GM19023 (cell line): ENCODE results near the gene DEPDC4.
A peak's percentile ranks its signal among the peaks of the same experiment; 100 is the strongest.
"Not testable (repeated sequence)": the region's sequence is repeated elsewhere in the genome, so short reads cannot be mapped to it uniquely, and the experiment has no call there.

Experiments used
- ATAC-seq: cut with Tn5 transposase; IDR thresholded peaks from one replicate; pipeline ENCODE4 v1.9.1; 2021; ENCODE audit warnings: mild to moderate bottlenecking, moderate library complexity; ENCODE audit not compliant: unreplicated experiment

DEPDC4 gene

DNA sequence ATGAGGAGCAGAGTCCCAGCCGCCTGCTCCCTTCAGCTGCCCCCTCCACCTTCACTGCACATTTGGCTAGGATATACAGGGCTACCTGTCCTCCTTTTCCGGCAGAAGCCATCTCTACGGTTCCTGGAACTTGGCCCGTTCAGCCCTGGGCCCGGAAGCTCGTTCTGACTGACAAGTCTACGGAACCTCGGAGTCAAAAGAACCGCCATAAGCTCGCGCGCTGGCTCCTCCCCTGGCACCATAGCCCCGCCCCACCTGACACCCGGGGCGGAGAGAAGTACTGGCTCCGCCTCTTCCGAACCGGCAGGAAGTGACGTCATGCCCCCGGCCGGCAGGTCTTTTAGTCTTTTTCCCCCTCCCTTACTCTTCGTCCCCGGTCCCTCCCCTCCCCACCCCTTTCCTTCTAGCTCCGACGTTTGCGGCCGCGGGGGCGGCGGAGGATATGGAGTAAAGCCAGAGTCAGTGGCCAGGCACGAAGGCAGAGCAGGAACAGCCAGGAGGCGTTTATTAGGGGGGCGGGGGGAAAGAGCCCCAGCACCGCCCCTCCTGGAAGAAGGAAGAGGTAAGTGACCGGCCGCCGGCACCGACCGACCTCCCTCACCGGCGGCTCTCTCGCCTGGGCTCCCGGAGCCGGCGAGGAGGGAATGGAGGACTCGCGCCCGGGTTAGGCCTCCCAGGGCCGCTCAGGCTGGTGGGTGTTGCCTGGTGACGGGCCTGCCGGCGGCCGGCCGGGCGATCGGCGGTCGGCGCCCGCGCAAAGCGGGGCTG is at the start of gene DEPDC4, which contains the start of gene SCYL2:
Gene DEPDC4 (minus strand): TSS at position 245 of the 768 bp plus-strand sequence. CDS start 3 bp downstream, at position 242.
Gene SCYL2 (plus strand): TSS at position 343 of the 768 bp plus-strand sequence. CDS start 15,794 bp downstream, outside the sequence.
- peak; percentile 91 for ATAC-seq

DNA sequence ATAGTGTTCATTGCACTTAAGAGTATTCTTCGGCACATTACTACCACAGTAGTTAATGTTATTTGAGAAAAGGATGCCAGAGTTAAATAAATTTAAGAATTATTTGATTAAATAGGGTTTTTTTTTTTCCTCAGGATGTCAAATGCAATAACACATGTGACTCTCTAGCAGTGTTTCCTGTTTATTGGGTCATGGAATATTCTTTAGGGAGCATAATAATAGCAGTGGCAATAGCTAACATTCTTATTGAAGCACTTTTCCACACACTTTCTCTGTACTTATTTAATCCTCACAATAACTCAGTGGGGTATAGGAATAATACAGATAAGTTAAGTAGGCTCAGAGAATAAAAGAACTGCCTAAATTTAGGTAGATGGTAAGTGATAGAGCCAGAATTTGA is 44.4 kb upstream of the DEPDC4 start:
- ATAC-seq, result no peak

DNA sequence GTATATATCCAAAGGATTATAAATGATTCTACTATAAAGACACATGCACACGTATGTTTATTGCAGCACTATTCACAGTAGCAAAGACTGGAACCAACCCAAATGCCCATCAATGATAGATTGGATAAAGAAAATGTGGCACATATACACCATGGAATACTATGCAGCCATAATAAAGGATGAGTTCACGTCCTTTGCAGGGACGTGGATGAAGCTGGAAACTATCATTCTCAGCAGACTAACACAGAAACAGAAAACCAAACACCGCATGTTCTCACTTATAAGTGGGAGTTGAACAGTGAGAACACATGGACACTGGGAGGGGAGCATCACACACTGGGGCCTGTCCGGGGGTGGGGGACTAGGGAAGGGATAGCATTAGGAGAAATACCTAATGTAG is 41.3 kb upstream of the DEPDC4 start:
- not testable (repeated sequence) for ATAC-seq

DNA sequence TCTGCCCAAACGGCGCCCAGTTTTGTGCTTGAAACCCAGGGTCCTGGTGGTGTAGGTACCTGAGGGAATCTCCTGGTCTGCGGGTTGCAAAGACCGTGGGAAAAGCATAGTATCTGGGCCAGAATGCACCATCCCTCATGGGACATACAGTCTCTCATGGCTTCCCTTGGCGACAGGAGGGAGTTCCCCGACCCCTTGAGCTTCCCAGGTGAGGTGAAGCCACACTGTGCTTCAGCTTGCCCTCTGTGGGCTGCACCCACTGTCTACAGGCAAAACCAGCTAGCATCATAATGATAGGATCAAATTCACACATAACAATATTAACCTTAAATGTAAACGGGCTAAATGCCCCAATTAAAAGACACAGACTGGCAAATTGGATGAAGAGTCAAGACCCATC is 37.5 kb upstream of the DEPDC4 start:
- ATAC-seq, result not testable (repeated sequence)

DNA sequence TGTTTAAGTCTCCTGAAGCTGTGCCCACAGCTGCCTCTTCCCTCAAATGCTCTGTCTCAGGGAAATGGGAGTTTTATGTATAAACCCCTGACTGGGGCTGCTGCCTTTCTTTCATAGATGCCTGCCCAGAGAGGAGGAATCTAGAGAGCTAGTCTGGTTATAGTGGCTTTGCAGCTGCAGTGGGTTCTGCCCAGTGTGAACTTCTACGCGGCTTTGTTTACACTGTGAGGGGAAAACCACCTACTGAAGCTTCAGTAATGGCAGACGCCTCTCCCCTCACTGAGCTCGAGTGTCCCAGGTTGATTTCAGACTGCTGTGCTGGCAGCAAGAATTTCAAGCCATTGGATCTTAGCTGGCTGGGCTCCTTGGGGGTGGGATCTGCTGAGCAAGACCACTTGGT is 37.0 kb upstream of the DEPDC4 start:
- ATAC-seq, result no peak

DNA sequence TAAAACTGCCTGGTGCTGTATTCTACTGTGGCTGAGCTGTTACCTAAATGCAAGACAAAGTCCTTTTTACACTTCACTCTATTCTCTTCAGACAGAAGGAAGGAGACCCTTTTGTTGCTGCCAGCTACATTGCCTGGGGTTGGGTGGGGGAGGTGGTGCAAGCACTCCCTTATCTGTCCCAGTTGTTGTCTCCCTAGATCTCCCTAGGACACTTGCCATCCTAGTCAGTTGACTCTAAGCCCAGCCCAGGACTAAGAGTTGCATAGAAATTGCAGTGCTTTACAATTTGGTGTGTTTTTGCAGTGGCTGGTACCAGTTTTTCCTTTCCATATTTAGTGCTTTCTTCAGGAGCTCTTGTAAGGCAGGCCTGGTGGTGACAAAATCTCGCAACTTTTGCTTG is 35.2 kb upstream of the DEPDC4 start:
- no peak for ATAC-seq

DNA sequence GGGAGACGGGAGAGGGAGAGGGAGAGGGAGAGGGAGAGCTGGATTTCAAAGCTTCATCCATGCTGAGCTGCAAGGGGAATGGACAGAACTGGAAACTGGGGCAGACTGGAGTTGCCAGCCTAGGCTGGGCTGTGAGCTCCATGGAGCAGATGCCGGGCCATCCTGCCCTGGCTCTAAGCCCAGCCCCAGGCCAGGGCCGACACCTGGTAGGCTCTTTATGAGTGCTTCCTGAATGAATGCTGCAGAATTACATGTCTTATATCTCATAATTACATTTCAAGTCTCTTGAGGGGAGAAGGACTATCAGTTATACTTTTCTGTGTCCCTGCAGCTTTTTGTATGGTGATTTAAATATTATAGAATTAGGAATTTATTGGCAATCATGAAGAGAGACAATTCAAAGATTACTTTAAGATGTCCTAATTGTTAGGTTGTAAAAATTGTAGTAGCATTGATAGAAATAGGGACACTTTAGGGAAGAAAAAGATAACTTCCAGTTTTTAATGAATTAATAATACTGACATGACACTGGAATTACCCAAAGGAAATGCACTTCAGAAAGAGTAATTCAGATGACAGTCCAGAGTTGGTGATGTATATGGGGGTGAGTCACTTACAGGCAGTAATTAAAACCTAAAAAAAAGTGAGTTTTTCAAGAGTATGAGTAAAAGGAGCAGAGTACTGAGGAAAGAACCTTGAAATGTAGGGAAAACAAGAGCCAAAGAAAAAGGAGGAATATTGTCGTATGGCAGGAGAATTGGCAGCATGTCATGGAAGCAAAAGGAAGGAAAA is 29.1 kb upstream of the DEPDC4 start:
- ATAC-seq, result no peak

DNA sequence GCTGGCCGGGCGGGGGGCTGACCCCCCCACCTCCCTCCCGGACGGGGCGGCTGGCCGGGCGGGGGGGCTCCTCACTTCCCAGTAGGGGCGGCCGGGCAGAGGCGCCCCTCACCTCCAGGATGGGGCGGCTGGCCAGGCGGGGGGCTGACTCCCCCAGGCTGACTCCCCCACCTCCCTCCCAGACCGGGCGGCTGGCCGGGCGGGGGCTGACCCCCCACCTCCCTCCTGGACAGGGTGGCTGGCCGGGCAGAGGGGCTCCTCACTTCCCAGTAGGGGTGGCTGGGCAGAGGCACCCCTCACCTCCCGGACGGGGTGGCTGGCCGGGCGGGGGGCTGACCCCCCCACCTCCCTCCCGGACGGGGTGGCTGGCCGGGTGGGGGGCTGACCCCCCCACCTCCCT is 27.5 kb upstream of the DEPDC4 start:
- ATAC-seq, result not testable (repeated sequence)

DNA sequence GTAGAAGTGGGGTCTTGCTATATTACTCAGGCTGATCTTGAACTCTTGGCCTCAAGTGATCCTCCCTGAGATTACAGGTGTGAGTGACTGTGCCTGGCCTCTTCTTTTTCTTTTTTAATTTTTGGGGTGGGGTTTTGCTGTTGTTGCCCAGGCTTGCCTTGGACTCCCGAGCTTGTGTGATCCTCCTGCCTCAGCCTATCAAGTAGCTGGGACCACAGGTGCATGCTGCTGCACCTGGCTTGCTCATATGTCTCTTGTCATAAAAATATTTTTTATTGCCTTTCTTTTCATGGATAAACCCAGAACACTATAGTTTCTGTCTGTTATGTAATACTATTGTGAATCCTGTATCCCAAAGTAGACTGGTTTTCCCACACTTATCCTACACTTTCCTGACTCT is 26.1 kb upstream of the DEPDC4 start:
- ATAC-seq, result no peak

DNA sequence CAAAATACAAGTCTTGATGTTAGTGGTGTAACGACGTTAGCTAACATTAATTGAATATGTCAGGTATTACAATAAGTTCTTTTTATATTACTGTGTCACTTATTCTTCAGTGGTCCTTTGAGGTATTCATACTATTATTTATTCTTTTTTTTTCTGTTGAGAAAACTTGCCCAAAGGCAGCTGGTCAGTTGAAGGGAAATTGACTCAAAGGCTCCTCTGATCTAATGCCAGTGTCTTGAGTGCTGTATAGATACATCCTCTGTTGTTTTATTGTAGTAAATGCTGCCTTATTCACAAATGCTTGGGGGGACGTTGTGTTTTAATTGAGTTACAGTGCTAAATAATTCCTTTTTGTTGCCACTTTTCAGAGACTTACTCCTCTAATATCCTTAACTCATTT is 23.1 kb upstream of the DEPDC4 start:
- no peak for ATAC-seq

DNA sequence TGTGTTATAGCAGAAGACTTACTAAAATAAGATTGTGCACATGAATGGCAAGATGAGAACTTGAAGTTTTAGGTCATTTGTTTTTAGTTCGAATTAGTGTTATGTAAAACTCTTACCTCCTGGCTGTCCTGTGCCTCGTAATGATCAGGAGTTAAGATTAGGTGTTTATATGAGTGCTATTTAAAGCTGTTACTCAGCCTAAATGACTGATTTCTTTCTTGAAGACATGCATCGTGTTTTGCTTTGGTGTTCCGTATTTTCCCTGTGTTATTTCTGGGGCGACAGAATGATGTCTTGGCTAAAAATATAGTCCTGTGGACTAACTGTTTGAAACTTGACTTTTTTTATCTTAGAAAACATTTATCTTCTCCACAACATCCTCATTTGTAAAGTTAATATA is 22.2 kb upstream of the DEPDC4 start:
- no peak for ATAC-seq

DNA sequence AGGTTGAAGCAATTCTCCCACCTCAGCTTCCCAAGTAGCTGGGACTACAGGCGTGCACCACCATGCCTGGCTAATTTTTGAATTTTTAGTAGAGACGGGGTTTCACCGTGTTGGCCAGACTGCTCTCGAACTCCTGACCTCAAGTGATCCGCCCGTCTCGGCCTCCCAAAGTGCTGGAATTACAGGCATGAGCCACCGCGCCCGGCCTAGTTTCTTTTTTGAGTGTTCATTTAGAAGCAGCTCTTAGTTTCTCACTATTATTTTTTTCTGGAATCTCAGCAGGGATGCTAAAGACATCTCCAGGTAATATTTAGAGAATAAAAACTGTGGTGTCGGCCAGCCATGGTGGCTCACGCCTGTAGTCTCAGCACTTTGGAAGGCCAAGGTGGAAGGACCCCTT is 17.7 kb upstream of the DEPDC4 start:
- not testable (repeated sequence) for ATAC-seq

DNA sequence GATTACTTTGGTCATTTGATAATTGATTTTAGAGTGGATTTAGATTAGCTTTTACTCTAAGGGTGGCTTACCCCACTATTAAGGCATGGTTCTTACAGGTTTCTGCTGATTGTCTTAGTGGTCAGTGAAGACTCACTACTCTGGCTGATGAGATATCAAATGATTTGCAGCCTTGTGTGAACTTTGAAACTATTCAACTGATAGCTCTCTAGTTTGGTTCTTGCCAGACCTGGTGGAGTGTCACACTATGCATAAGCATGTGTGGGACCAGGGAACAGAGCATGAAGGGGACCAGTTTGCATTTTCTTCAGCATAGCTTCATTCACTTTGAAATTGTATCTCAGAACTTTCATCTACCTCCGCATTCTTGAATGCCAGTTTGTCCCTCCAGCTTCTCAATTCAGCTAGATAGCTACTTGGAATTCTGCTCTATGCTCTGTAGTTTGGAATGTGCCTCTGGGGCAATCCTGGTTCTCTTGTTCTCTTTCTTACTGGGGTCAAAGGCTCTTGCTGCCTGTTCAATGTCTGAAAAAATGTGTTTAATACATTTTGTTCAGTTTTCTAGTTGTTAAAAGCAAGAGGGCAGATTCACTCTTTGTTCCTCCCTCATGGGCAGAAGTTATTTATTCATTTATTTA is 12.8 kb upstream of the DEPDC4 start:
- no peak for ATAC-seq

DNA sequence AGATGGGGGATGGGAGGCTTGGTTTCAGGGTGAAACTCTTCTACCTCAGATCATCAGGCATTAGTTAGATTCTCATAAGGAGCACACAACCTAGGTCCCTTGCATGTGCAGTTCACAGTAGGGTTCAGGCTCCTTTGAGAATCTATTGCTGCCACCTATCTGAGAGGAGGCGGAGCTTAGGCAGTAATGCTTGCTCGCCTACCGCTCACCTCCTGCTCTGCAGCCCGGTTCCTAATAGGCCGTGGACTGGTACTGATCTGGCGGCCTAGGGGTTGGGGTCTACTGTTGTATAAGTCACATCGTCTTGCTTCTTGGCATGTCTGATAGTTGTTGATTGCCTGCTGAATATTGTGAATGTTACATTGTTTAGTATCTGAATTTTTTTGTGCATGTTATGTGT is 12.3 kb upstream of the DEPDC4 start:
- ATAC-seq, result no peak

DNA sequence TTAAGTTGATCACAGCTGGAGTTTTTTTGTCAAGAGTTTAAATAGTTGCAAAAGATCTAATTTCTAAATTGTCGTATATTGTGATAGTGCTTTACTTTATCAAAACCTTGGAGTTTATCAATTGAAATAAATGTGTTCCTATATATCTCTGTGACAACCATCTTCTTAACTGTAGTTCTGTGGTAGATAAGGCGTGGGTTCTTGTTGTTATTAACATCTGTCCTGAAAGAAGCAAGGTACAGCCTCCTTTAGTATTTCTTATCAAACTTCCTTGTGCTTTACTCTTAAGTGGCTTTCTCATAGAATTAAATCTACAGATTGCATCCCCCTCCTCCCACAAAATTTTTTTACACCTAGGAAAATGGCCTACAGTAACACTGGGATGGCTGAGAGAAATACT is 7.4 kb upstream of the DEPDC4 start:
- ATAC-seq, result no peak

DNA sequence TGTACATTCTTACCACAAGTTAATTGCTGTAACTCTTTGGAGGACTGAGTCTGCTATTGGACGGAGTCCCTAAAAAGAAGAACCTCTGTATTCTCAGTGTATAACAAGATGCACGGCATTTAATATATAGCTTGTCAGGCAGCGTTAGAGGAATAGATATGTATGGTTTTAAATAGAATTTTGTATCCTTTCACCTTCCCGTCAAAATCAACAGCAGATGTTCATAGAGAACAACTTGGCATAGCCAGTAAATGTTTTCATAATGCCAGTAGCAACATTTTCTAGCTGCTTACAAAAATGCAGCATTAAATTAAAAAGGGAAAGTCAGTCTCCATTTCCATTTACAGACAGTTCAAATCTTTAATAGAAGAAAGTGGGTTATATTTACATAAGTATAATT is 6.9 kb upstream of the DEPDC4 start:
- ATAC-seq, result no peak

DNA sequence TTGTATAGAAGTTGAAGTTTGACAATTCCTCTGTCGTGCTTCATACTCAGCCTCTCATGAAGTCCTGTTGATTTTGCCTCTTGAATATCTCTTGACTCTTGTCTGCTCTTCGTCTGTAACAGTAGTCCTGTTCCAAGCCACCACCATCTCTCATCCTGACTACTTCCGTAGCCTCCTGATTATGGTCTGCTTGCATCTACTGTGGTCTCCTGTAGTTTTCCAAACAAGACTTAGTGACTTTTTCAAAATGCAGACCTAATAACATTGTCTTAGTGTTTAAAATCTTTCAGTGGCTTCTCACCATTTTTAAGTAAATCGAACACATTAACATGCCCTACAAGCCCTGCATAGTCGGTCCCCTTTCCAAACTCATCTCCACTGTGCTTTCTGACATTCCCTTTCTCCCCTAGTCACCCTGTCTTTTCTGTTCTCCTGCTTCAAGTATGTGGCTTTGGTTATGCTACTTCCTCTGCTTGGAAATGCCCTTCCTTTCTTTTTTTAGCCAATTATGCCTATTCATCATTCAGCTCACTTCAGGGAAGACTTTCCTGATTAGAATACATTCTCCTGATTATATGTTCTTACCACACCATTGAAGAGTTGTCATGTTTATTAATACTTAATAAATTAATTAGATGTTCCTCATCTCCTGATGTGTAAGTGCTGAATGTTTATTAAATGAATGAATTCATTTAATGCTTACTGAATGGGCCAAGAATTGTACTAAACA is 2.1 kb upstream of the DEPDC4 start:
- ATAC-seq, result no peak

DNA sequence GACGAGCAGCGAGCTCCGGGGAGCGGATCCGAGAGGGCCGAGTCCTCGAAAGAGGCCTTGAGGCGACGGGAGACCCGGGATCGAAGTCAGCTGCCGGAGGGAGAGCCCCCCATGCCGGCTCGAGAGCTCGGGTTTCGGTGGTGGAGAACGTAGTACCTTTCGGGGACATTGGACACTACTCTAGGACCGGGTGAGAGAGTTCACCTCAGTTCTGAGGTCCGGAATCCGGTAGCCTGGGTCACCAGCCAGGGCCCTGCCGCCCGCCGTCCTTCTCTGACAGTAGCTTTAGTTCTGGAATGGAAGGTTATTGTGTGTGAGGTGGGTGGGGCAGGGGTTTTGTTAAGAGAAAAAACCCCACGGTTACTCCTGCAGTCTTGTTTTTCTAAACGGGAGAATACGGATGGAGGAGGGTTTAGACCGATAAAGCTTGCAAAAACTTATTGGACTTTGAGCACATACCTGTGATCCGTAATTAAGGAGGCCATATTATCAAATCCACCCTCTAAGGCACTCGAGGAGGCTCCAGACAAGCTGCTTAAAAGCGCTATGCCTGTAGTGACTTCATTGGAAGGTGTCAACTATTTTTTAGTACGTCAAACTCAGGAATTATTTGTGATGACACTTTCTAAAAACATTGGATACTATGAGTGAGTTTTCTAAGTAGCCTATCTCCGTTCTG is 863 bp upstream of the DEPDC4 start:
- ATAC-seq, result peak; percentile 15

DNA sequence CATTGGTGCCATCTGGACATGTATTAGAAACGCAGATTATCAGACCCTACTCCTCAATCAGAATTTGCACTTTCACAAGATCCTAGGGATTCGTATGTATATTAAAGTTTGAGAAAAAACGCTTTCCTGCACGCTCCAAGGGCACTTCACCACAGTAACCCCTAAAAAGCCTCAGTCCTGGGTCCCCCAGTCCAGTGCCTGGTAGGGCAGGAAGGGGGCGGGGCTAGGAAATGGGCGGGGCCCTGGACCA is 369 bp downstream of the DEPDC4 start:
- peak; percentile 85 for ATAC-seq

DNA sequence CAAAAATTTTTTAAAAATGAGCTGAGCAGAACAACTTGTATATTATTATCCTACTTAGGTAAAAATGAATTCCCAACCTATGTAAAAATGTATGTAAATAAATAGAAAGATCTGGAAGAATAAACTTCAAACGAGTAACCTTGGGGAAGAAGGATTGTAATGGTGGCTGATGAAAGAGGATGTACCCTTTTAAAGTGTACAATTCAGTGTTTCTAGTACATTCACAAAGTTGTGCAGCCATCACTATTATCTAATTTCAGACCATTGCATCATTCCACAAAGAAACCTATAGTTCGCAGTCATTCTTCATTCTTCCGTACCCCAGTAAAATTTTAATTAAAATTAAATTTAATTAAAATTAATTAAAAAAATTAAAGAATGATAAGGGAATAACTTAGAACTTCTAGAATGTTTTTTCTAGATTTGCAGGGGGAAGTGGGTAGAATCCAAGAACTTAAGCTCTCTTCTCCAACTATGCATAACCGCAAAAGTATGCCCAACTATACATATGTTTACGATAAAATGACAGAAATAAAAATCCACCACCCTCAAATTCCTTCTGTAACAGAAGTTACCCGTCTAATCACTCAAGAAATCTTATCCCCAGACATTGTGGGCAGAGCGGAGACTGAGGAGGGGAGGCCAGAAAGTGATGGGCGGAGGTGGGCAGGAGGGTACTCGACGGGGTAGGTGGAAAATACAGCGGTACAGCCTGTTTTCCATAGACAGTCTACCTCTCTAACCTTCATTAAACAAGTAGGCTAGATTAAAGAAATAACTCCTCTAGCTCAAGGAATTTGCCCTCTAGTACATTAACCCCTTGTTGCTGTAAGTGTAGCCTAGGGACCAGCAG is 921 bp downstream of the DEPDC4 start:
- no peak for ATAC-seq
